GM12878 (cell line): ENCODE data around the gene ZNF302. TPM values are rescaled to one million over a fixed set of nuclear protein-coding genes. Genes with fewer than 3 reads are reported as not detected.

ENCODE experiments used
- ATAC-seq: fragments of 200-7000 bp; cut with Tn5 transposase; 3 replicates; pipeline ENCODE4 v1.9.1; 2020; ENCODE audit warnings: mild to moderate bottlenecking, moderate library complexity
- BruUV-seq: library from RNA; stranded (reverse); fragments of 400-500 nt; replicated peaks from 2 replicates; lab custom pipeline; 2021; lab: Mats Ljungman, UMichigan
- CTCF ChIA-PET: fragments of 300-600 bp; sonication (Branson Sonifier 250); formaldehyde crosslinking; extraction: SDS; loops from one replicate; lab custom pipeline; 2021; ENCODE audit warnings: inconsistent platforms; lab: Yijun Ruan, JAX
- POLR2A ChIA-PET: fragments of 350-600 bp; formaldehyde crosslinking; extraction: SDS; loops from one replicate; lab custom pipeline; 2021; ENCODE audit warnings: inconsistent platforms; lab: Charles Lee
- RAD21 ChIA-PET: fragments of 300-600 bp; sonication (Branson Sonifier 250); formaldehyde crosslinking; loops from one replicate; lab custom pipeline; 2023; ENCODE audit warnings: antibody characterized with exemption; ENCODE audit not compliant: unreplicated experiment; lab: Charles Lee
- SMC1A ChIA-PET: fragments of 300-600 bp; sonication (Branson Sonifier 250); formaldehyde crosslinking; loops from one replicate; lab custom pipeline; 2023; ENCODE audit not compliant: unreplicated experiment, uncharacterized antibody; lab: Charles Lee
- DNase-seq: peaks from one replicate; pipeline ENCODE4 v3.0.0-alpha.2; 2011; ENCODE audit warnings: low read depth, low spot score
- FAIRE-seq: peaks from 3 replicates; lab custom pipeline; 2011; peaks lifted over from hg19 to GRCh38; lab: Jason Lieb, UNC
- H2AFZ ChIP-seq: 2 replicates; pipeline ENCODE4 v1.6.0; 2011; ENCODE audit warnings: low read depth, low read length, control low read depth; ENCODE audit not compliant: control insufficient read depth
- H3K27ac ChIP-seq: 2 replicates; pipeline ENCODE4 v1.5.1; 2011; ENCODE audit warnings: control low read depth; ENCODE audit not compliant: control insufficient read depth, insufficient read depth
- H3K27me3 ChIP-seq, 2 experiments: replicated peaks in 1 of 2; 2 replicates each; pipeline versions ENCODE4 v1.6.0 to v1.6.1; 2011; ENCODE audit warnings: low read length in 1 of 2; ENCODE audit not compliant: control insufficient read depth in 2 of 2, insufficient read depth in 2 of 2
- H3K36me3 ChIP-seq, 2 experiments: 2 replicates each; pipeline ENCODE4 v1.5.1; 2011; ENCODE audit warnings: low read length in 1 of 2; ENCODE audit not compliant: control insufficient read depth in 2 of 2, insufficient read depth in 2 of 2
- H3K4me1 ChIP-seq: 2 replicates; pipeline ENCODE4 v1.6.1; 2011; ENCODE audit warnings: mild to moderate bottlenecking, low read length, moderate library complexity, mixed read lengths; ENCODE audit not compliant: control insufficient read depth, insufficient read depth
- H3K4me2 ChIP-seq: 2 replicates; pipeline ENCODE4 v1.6.0; 2011; ENCODE audit warnings: control low read depth; ENCODE audit not compliant: control insufficient read depth, insufficient read depth
- H3K4me3 ChIP-seq: fragments of 200-600 bp; sonication (generic); 2 replicates; pipeline ENCODE4 v1.5.1; 2016
- H3K79me2 ChIP-seq: 2 replicates; pipeline ENCODE4 v1.6.0; 2011; ENCODE audit warnings: low read length; ENCODE audit not compliant: control insufficient read depth, insufficient read depth
- H3K9ac ChIP-seq: 2 replicates; pipeline ENCODE4 v1.8.0; 2011; ENCODE audit warnings: low read length, control low read depth, mixed read lengths; ENCODE audit not compliant: control insufficient read depth, insufficient read depth
- H3K9me3 ChIP-seq: replicated peaks from 3 replicates; pipeline ENCODE4 v1.5.1; 2011; ENCODE audit warnings: mild to moderate bottlenecking, low read length; ENCODE audit not compliant: control insufficient read depth, insufficient read depth
- H4K20me1 ChIP-seq: 2 replicates; pipeline ENCODE4 v1.6.0; 2011; ENCODE audit not compliant: control insufficient read depth, insufficient read depth
- CHD2 ChIP-seq: IDR thresholded peaks from 2 replicates; pipeline ENCODE4 v1.6.1; 2011; ENCODE audit warnings: low read depth, low read length, improper control_type of control experiment, borderline replicate concordance
- DPF2 ChIP-seq: fragments of 450-650 bp; IDR thresholded peaks from 2 replicates; pipeline ENCODE4 v1.6.1; 2017; ENCODE audit warnings: mild to moderate bottlenecking
- GATAD2B ChIP-seq: fragments of 450-650 bp; conservative IDR thresholded peaks from 2 replicates; pipeline ENCODE4 v1.6.1; 2017; ENCODE audit warnings: low read depth, mild to moderate bottlenecking, moderate library complexity
- HDGF ChIP-seq: fragments of 450-650 bp; IDR thresholded peaks from 2 replicates; pipeline ENCODE4 v1.6.1; 2016; ENCODE audit warnings: antibody characterized with exemption
- NFIC ChIP-seq: IDR thresholded peaks from 2 replicates; pipeline ENCODE4 v1.6.1; 2012; ENCODE audit warnings: low read depth, mild to moderate bottlenecking, inconsistent platforms, low read length, moderate library complexity
- NRF1 ChIP-seq: conservative IDR thresholded peaks from 2 replicates; pipeline ENCODE4 v1.6.1; 2011; ENCODE audit warnings: mild to moderate bottlenecking, low read depth, low read length, improper control_type of control experiment
- POLR2AphosphoS2 ChIP-seq: IDR thresholded peaks from 2 replicates; pipeline ENCODE4 v1.6.1; 2011; ENCODE audit warnings: low read depth, mild to moderate bottlenecking, low read length, improper control_type of control experiment, moderate library complexity
- RB1 ChIP-seq: fragments of 450-650 bp; formaldehyde crosslinking; IDR thresholded peaks from 2 replicates; pipeline ENCODE4 v1.6.1; 2017; ENCODE audit warnings: mild to moderate bottlenecking, borderline replicate concordance
- RUNX3 ChIP-seq: IDR thresholded peaks from 2 replicates; pipeline ENCODE4 v1.6.1; 2012; ENCODE audit warnings: low read length, inconsistent platforms
- TCF3 ChIP-seq: IDR thresholded peaks from 2 replicates; pipeline ENCODE4 v1.6.1; 2012; ENCODE audit warnings: low read depth, mild to moderate bottlenecking, low read length, borderline replicate concordance; ENCODE audit not compliant: insufficient read depth
- ZNF24 ChIP-seq: fragments of 450-650 bp; IDR thresholded peaks from 2 replicates; pipeline ENCODE4 v1.6.1; 2017; ENCODE audit warnings: antibody characterized with exemption, mild to moderate bottlenecking
- ZSCAN29 ChIP-seq: fragments of 450-650 bp; IDR thresholded peaks from 2 replicates; pipeline ENCODE4 v1.6.1; 2017; ENCODE audit warnings: mild to moderate bottlenecking, moderate library complexity
- WGBS: methylation state at CpG from one replicate; pipeline ENCODE4 v1.1.6; 2016; ENCODE audit warnings: low lambda C conversion rate; ENCODE audit not compliant: insufficient replicate concordance, insufficient coverage; ENCODE audit errors: missing lambda C conversion rate; 5-methylcytosine and 5-hydroxymethylcytosine counted together
- in situ Hi-C: fragments of 300-500 bp; cut with MboI; formaldehyde crosslinking; loops from 9 replicates; pipeline ENCODE4 v1.14.3; 2018; ENCODE audit warnings: mixed read lengths
- intact Hi-C: fragments of 100-400 bp; cut with micrococcal nuclease; formaldehyde crosslinking; loops from one replicate; pipeline ENCODE4 v1.14.2; 2022; ENCODE audit not compliant: unreplicated experiment
- polyA plus RNA-seq, 11 experiments: library from polyadenylated mRNA; depleted of rRNA in 4 of 11; unstranded in 6 of 11; stranded (reverse) in 5 of 11; fragments of >200 nt; fragmentation: Nextera tagmentation in 4 of 11; fragmentation: Illumina TruSeq in 1 of 11; extraction: Ambion mirVana in 4 of 11; extraction: Trizol in 1 of 11; gene quantifications; 1 replicate in 1 of 11; 2 replicates in 10 of 11; pipeline versions ENCODE4 v1.2.1 to v1.2.3, GENCODE V29; 2011 to 2016; ENCODE audit warnings: inconsistent platforms in 2 of 11, missing spikeins in 2 of 11, low read depth in 1 of 11
- total RNA-seq, 4 experiments: library from RNA; depleted of rRNA in 3 of 4; stranded (reverse); fragments of >200 nt in 3 of 4; fragmentation: Illumina TruSeq in 1 of 4; extraction: Trizol in 1 of 4; gene quantifications; 2 replicates each; pipeline versions ENCODE4 v1.2.1 to v1.2.3, GENCODE V29; 2013 to 2021
- TF ChIP-seq, protein P1 (sequence below): IDR thresholded peaks from 2 replicates; pipeline ENCODE4 v1.6.1; 2011; ENCODE audit warnings: low read depth, mild to moderate bottlenecking, low read length, moderate library complexity, borderline replicate concordance; ENCODE audit errors: extremely low read depth
- TF ChIP-seq, protein P2 (sequence below): fragments of 450-650 bp; IDR thresholded peaks from 2 replicates; pipeline ENCODE4 v1.6.1; 2018; ENCODE audit warnings: mild to moderate bottlenecking, low read depth, moderate library complexity; ENCODE audit not compliant: partially characterized antibody

The ZNF302 gene
- total and polyA plus RNA-seq, 10 of the 15 experiments (the other 5 are each of a cell fraction or from before 2014, with no cell fraction given): 8.4 to 35.4 (median 19.7) TPM

- no peak for TF ChIP-seq POLR2AphosphoS2
- no peak for TF ChIP-seq NFIC
- TF ChIP-seq RB1: no peak
- no peak for TF ChIP-seq NRF1
Observed at GRCh38 chr19:34655651-34656050, 21.8 kb upstream of the ZNF302 start (continued).

DNA sequence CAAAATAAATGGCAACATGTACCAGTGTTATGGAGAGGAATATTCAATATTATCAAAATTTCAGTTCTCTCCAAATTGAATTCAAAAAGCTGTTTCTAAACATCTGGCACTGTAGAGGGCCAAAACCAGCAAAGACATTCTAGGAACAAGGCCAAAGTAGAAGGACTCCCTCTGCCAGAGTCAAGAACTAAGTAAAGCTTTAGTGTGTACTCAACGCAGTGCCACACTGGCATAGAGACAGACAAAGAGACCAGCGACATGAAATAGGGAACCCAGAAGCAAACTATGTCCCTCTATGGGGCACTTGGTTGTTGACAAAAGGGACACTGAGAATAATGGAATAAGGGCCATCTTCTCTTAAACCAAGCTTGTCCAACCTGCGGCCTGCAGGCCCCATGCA is 16.1 kb upstream of the ZNF302 start:
- H3K9ac ChIP-seq: no peak overlapping the region
- H3K36me3 ChIP-seq: no peaks in the 10 kb centered on the region
- SMC1A ChIA-PET: no interaction called here
- no peaks in the 10 kb centered on the region for H4K20me1 ChIP-seq
- H3K79me2 ChIP-seq: no peaks in the 10 kb centered on the region
- no peaks in the 10 kb centered on the region for H3K27me3 ChIP-seq
- RAD21 ChIA-PET: interaction anchor here (1.4 kb wide), 1 partner anchor 22 kb away, joined by 4 read pairs; no protein-coding TSS in a partner anchor
- H3K27ac ChIP-seq: no peak overlapping the region
- in situ Hi-C loops (no loop called here), intact Hi-C loops (no loop called here)
- no peak overlapping the region for H2AFZ ChIP-seq
- H3K9me3 ChIP-seq: no peaks in the 10 kb centered on the region
- WGBS: 50% methylated on average over 3 of the region's 3 CpGs
- no peaks in the 10 kb centered on the region for H3K4me1 ChIP-seq
- POLR2A ChIA-PET: no interaction called here
- TF ChIP-seq, protein P1, sequence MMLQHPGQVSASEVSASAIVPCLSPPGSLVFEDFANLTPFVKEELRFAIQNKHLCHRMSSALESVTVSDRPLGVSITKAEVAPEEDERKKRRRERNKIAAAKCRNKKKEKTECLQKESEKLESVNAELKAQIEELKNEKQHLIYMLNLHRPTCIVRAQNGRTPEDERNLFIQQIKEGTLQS: no peak
- no peak for TF ChIP-seq POLR2AphosphoS2
- TF ChIP-seq ZSCAN29: no peak
- TF ChIP-seq HDGF: no peak
- no peak for TF ChIP-seq CHD2
- no peak for TF ChIP-seq RUNX3
- no peak for TF ChIP-seq DPF2
- no peak for TF ChIP-seq TCF3
- no peak for TF ChIP-seq GATAD2B
- TF ChIP-seq, protein P2, sequence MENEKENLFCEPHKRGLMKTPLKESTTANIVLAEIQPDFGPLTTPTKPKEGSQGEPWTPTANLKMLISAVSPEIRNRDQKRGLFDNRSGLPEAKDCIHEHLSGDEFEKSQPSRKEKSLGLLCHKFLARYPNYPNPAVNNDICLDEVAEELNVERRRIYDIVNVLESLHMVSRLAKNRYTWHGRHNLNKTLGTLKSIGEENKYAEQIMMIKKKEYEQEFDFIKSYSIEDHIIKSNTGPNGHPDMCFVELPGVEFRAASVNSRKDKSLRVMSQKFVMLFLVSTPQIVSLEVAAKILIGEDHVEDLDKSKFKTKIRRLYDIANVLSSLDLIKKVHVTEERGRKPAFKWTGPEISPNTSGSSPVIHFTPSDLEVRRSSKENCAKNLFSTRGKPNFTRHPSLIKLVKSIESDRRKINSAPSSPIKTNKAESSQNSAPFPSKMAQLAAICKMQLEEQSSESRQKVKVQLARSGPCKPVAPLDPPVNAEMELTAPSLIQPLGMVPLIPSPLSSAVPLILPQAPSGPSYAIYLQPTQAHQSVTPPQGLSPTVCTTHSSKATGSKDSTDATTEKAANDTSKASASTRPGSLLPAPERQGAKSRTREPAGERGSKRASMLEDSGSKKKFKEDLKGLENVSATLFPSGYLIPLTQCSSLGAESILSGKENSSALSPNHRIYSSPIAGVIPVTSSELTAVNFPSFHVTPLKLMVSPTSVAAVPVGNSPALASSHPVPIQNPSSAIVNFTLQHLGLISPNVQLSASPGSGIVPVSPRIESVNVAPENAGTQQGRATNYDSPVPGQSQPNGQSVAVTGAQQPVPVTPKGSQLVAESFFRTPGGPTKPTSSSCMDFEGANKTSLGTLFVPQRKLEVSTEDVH: no peak
- TF ChIP-seq ZNF24: no peak
- no peak for ATAC-seq
- DNase-seq: no peak
- no peak overlapping the region for H3K4me2 ChIP-seq
- no TSS peak for BruUV-seq
- no peak overlapping the region for H3K4me3 ChIP-seq
- CTCF ChIA-PET: interaction anchor here (0.9 to 1.5 kb wide), 4 partner anchors 8 to 21 kb away, joined by 3 to 11 read pairs (median 4); no protein-coding TSS in a partner anchor
- FAIRE-seq: no peak
